ENCODE data around the gene ANKEF1.

- no peak for TF ChIP-seq CTCF (IDR thresholded peaks at IDR 0.05)
- no peak for TF ChIP-seq ZFX (IDR thresholded peaks at IDR 0.05; ENCODE audit: borderline replicate concordance)
These were observed 43.6 kb downstream of the ANKEF1 start for GRCh38 chr20:10078403-10078802.

Data from 22Rv1 (cell line).